GM12892 (cell line): ENCODE results near the gene TNC.

Experiments used
- POLR2A ChIP-seq: IDR thresholded peaks from 2 replicates; pipeline ENCODE4 v1.6.1; 2011; ENCODE audit warnings: low read depth, low read length, control low read depth
- POLR2AphosphoS5 ChIP-seq: IDR thresholded peaks from 2 replicates; pipeline ENCODE4 v1.6.1; 2011; ENCODE audit warnings: low read depth, low read length, control low read depth

- no peak for TF ChIP-seq POLR2AphosphoS5
- no peak for TF ChIP-seq POLR2A
Measured at GRCh38 chr9:115043632-115044031, 74.3 kb downstream of the TNC start.
